GM18519 (cell line): Measurements from ENCODE around the gene OR8B8.
"Not testable (repeated sequence)": the region's sequence is repeated elsewhere in the genome, so short reads cannot be mapped to it uniquely, and the experiment has no call there.

Experiments
- ATAC-seq: cut with Tn5 transposase; IDR thresholded peaks from one replicate; pipeline ENCODE4 v1.9.1; 2021; ENCODE audit warnings: mild to moderate bottlenecking, moderate library complexity; ENCODE audit not compliant: unreplicated experiment, low FRiP score

Gene OR8B8

DNA sequence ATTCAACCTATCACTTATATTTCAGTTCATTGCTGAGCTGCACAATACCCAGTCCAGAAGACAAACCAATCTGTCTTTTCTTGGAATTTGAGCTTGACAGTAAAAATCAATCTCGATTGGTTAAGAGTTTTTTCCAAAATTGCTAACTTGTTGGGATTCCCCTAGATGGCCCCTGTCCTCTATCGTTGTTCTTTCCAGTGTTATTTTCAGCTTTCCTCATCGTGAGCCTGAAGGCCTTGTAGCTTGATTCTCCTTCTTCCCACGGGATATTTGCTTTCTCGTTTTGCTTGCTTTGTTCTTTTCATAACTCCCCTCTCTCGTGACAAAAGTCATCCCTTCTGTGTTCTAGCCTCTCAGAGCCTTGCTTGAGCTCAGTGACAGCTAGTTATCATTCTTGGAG, 3.1 kb downstream of the OR8B8 start:
- no peak for ATAC-seq

GRCh38 chr11:124441519-124441918, 4.0 kb downstream of the OR8B8 start:
- no peak for ATAC-seq

DNA sequence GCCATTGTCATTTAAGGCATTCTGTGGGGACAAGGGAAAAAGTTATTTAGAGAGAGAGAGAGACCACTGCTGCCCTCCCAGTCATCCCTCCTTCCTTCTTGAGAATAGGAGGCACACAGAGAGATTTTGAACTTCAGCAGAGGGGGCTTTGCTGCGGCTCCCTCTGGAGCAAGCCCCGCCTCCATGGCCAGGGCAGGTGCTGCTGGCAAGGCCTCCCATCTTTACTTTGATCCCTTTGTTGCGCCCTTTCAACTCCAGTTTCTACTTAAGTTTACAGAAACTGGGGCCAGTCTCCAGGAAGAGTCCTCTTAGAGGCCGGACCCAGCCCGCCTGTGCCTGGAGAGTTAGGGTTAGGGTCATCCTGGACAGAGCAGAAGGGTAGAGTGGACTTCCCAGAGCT, 4.4 kb downstream of the OR8B8 start:
- ATAC-seq: no peak

DNA sequence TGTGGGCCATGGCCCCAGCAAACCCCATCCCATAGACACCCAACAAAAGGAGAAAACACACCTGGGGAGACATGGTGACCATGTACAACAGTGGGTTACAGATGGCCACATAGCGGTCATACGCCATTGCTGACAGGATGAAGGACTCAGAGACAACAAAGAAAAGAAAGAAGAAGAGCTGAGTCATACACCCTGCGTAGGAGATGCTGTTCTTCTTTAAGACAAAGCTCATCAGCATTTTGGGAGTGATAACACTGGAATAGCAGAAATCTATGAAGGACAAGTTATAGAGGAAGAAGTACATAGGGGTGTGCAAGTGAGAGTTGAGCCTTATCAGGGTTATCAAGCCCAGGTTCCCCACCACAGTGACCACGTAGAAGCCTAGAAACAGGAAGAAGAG, 4.9 kb downstream of the OR8B8 start:
- ATAC-seq: no peak

DNA sequence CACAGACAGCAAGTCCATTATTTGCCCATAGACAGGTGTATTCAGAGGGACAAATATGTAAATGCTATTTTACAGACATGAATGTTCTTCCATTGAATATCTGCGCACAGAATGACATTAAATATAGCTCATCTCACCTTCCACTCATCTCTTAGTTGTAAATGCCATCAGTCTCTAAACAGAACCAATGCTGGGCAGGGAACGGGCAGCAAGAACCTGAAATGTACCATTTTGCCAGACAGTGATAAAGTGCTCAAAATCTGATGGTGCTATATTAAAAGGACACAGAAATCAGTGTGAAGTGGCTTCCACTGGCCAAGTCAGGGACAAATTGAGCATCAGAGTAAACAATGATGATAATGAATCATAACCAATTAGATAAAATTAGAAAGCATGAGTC, 10.8 kb downstream of the OR8B8 start:
- no peak for ATAC-seq

- ATAC-seq: no peak
Measured at GRCh38 chr11:124429599-124429998, 15.9 kb downstream of the OR8B8 start.

DNA sequence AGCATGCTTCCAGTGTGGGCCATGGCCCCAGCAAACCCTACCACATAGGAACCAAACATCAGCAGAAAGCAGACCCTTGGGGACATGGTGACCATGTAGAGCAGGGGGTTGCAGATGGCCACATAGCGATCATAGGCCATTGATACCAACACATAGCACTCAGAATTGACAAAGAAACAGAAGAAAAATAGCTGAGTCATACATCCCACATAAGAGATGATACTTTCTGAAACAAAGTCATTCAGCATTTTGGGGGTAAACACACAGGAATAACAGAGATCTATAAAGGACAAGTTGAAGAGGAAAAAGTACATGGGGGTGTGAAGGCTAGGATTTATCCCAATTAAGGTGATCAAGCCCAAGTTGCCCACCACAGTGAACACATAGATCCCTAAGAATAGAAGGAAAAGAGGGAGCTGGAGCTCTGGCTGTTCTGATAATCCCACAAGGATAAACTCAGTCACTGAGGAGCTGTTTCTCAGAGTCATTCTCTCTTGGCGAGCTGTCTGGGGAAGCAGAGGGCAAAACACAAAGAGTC, 21.0 kb downstream of the OR8B8 start, which contains the start of gene OR8B4:
OR8B4 (minus strand) TSS at position 488 of the 538 bp plus-strand sequence; CDS start at position 488, 0 bp downstream.
- no peak for ATAC-seq

DNA sequence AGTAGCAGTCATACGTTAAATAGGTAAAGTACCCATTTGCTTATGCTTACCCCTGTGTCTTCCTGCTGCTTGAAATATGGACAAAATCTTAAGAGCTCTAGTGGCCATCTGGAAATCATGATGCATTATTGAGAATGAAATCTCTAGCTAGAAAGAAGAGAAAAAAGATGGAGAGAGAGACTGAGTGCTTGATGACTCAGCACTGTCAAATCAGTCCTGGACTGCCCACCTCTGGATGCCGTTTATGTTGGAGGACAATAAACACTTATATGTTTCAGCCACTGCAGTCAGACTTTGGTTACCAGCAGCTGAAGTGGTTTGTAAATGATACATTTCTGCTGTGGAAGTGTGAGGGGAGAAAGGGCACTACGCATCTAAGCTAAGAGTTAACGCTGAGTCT, 24.5 kb downstream of the OR8B8 start:
- no peak for ATAC-seq

- no peak for ATAC-seq
Measured at GRCh38 chr11:124415356-124415923, 30.1 kb downstream of the OR8B8 start.

DNA sequence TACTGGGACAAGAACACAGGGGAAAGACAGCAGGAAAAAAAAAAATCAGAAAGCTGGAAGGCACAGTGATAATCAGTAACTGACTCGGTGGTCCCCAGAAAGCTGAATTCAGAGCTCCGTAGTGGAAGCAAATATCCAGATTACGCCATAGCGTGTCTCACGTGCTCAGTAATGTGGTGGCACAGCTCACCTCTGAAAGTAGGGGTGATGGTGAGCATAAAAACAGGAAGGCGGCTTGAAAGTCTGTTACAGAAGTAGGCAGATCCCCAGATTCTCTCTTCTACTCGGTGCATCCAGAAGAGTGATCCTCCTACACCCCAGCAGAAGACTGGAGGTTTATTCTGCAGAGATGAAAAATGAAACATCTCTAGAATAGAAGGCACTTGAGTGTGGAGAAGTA, 35.6 kb downstream of the OR8B8 start:
- no peak for ATAC-seq

GRCh38 chr11:124405581-124405980, 39.9 kb downstream of the OR8B8 start:
- no peak for ATAC-seq

DNA sequence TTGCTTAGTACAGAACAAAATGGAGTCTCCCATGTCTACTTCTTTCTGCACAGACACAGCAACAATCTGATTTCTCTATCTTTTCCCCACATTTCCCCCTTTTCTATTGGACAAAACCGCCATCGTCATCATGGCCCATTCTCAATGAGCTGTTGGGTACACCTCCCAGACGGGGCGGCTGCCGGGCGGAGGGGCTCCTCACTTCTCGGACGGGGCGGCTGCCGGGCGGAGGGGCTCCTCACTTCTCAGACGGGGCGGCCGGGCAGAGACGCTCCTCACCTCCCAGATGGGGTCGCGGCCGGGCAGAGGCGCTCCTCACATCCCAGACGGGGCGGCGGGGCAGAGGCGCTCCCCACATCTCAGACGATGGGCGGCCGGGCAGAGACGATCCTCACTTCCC, 42.3 kb downstream of the OR8B8 start:
- not testable (repeated sequence) for ATAC-seq

DNA sequence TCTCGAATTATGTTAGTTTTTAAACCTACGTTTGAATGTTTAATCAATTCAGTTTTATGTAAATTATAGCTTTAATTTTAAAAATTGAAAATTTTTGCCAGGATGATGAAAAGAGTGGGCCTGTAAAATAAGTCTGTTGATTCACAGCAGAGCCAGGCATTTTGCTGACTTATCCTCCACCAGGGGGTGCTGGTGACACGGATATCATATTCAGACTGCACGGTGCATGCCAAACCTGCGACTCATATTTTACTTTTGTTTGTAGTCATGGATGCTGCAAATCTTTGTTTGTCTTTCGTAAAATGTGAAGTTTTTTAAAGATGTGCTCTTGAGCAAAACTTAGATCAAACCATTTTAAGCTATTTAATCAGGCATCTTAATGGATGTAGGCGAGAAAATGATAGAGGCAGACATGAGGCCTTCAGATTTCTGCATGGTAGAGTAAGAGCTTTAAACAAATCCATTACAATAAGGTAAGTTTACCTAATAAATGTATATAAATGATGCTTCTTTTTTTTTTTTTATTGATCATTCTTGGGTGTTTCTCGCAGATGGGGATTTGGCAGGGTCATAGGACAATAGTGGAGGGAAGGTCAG, 43.1 kb downstream of the OR8B8 start:
- peak; percentile 80 for ATAC-seq

DNA sequence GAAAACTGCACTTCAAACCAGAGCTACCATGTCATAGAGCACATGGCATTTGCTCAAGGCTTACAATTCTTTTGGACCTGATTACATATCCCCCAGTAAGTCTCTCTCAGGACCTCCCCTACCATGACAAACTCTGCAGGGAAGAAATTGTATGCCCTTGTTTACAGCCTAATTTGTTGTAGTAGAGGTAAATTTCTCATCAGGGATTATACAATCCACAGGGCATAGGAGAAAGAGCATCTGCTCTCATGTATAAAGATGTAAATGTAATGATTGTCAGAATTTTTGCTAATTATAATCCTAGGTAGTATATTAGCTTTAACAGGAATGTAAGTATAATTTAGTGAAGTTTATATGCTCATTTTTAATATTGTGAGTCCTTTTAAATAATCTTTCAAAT, 46.6 kb downstream of the OR8B8 start, which contains the start of gene OR8B3:
OR8B3 (minus strand) TSS at position 101 of the 400 bp plus-strand sequence. CDS start 1,673 bp downstream, outside the sequence.
- no peak for ATAC-seq

DNA sequence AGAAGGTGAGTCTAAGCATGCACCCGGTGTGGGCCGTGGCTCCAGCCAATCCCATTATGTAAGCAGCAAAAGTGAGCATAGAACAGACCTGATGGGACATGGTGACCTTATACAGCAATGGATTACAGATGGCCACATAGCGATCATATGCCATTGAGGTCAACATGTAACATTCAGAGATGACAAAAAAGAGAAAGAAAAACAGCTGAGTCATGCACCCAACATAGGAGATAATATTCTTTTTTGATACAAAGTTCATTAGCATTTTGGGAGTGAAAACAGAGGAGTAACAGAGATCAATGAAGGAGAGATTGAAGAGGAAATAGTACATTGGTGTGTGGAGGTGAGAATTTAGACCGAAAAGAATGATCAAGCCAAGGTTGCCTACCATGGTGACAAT, 48.6 kb downstream of the OR8B8 start:
- ATAC-seq: not testable (repeated sequence)

GRCh38 chr11:124394408-124394807, 51.1 kb downstream of the OR8B8 start:
- ATAC-seq: no peak
